OCI-LY3 (cell line): ENCODE measurements around the gene FOXD4L6.
"Not testable (repeated sequence)": the region's sequence is repeated elsewhere in the genome, so short reads cannot be mapped to it uniquely, and the experiment has no call there.

Experiments
- CTCF ChIP-seq: fragments of 200-600, 300-600 bp; sonication (generic); IDR thresholded peaks from 2 replicates; pipeline ENCODE4 v1.5.1; 2014; ENCODE audit warnings: antibody characterized with exemption, low read length, low read depth
- EZH2phosphoT487 ChIP-seq: fragments of 200-600 bp; shearing (Covaris generic); IDR thresholded peaks from 2 replicates; pipeline ENCODE4 v1.6.1; 2018; ENCODE audit warnings: antibody characterized with exemption, mixed run types, low read depth

DNA sequence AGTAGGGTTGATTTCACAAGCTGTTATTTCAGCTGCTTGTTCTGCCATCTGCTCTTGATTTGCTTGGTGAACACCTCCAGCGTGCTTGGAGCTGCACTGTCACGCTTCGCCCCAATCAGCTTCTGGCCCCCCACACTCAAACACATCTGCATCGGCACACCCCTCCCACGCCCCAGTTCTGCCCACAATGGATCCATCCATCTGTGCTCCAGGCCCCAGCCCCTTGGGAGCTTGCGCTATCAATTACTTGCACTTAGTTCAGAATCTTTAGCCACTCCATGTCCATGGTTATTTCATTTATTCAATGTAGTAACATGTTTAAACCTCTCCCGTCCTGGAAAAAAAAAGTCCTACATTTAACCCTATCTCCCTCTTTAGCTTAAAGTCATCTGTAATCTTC lies 28.0 kb downstream of the FOXD4L6 start:
- TF ChIP-seq CTCF, EZH2phosphoT487: not testable (repeated sequence)
